ENCODE results near the gene TMEM115. TPM values are rescaled to one million over a fixed set of nuclear protein-coding genes. Genes with fewer than 3 reads are reported as not detected.
"Not testable (repeated sequence)": the region's sequence is repeated elsewhere in the genome, so short reads cannot be mapped to it uniquely, and the experiment has no call there.

Gene TMEM115
- total RNA-seq, 2 experiments from 2014 or later, result 25.2 to 26.3 TPM

- POLR2A ChIA-PET, result interaction anchor here (1.4 kb wide), 1 partner anchor 12 kb away, joined by 8 read pairs; the partner anchor contains the start of gene TUSC2
- CTCF ChIA-PET, result interaction anchor here (0.9 kb wide), 1 partner anchor 57 kb away, joined by 3 read pairs; no protein-coding TSS in a partner anchor
These were observed 42.6 kb downstream of the TMEM115 start for GRCh38 chr3:50316657-50317242.

DNA sequence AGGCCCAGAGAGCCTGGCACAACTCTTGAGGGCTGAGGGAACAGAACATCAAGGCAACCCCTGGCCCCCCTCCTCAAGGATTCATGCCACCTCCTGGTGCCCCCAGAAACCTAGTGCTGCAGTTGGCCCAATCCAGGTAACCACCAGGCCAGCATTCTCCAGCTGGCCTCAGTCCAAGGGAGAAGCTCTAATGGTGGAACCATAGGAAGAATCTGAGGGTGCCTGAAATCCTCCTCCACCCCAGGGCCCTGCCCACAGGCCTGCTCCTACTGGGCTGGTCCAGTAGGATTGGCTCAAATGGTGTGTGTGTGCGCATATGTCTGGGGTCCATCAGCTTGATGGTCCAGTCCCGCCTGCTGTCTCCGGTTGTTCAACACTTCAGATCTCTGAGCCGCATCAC, 44.5 kb downstream of the TMEM115 start:
- ChIA-PET CTCF (interaction anchor here (1.3 to 1.5 kb wide), 2 partner anchors 9 to 16 kb away, joined by 3 to 5 read pairs; partner anchors contain the start of genes HYAL3 and NAA80), POLR2A (interaction anchor here (0.9 kb wide), 1 partner anchor 9 kb away, joined by 5 read pairs; no protein-coding TSS in a partner anchor)

DNA sequence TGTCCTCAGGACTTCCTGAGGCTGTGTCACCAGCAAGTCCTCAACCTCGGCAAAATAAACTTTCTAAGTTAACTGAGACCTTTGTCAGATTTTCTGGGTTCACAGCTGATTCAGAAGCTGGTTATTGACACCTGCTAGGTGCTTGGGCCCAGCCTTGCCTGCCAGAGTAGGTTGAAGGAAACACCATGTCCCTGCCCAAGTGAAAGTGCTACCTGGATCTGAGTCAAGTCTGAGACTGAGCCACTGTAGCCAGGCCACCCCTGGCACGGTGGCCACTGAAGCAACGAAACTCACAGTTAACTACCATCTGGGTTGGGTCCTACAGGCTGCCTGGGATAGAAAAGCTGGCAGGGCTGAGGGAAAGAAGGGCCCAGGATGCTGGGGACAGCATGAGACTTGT, 45.0 kb downstream of the TMEM115 start:
- ChIA-PET CTCF (interaction anchor here (1.1 to 1.5 kb wide), 3 partner anchors 9 to 15 kb away, joined by 3 to 5 read pairs (median 4); partner anchors contain the start of genes HYAL3 and NAA80), POLR2A (no interaction called here)

DNA sequence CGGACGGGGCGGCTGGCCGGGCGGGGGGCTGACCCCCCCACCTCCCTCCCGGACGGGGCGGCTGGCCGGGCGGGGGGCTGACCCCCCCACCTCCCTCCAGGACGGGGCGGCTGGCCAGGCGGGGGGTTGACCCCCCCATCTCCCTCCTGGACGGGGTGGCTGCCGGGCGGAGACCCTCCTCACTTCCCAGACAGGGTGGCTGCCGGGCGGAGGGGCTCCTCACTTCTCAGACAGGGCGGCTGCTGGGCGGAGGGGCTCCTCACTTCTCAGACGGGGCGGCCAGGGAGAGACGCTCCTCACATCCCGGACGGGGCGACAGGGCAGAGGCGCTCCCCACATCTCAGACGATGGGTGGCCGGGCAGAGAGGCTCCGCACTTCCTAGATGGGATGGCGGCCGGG, 47.3 kb downstream of the TMEM115 start:
- CTCF ChIA-PET, POLR2A ChIA-PET: not testable (repeated sequence)

Other genes starting within 250 kb of the TMEM115 start
- gene SEMA3F, start 204.2 kb downstream of the TMEM115 start, total RNA-seq, result under 1 TPM; 0.10 to 0.36 TPM
- not detected for gene GNAT1, start 167.9 kb downstream of the TMEM115 start, total RNA-seq
- under 1 TPM in 1 of 2 experiments, not detected in 1; 0.29 TPM for gene SLC38A3, start 154.2 kb downstream of the TMEM115 start, total RNA-seq
- 100 to 1,000 TPM; 239 to 242 TPM for gene GNAI2, start 123.3 kb downstream of the TMEM115 start, total RNA-seq
- gene SEMA3B, start 90.4 kb downstream of the TMEM115 start, total RNA-seq, result under 1 TPM; 0.40 to 0.46 TPM
- gene LSMEM2, start 80.4 kb downstream of the TMEM115 start, total RNA-seq, result not detected
- 100 to 1,000 TPM; 197 to 200 TPM for gene IFRD2, start 67.1 kb downstream of the TMEM115 start, total RNA-seq
- 1 to 10 TPM; 8.5 to 9.4 TPM for gene HYAL3, start 60.1 kb downstream of the TMEM115 start, total RNA-seq
- gene NAA80, start 60.1 kb downstream of the TMEM115 start, total RNA-seq, result 10 to 100 TPM; 17.3 to 17.5 TPM
- under 1 TPM in 1 of 2 experiments, not detected in 1; 0.36 TPM for gene HYAL1, start 55.9 kb downstream of the TMEM115 start, total RNA-seq
- 10 to 100 TPM; 11.7 to 11.9 TPM for gene HYAL2, start 36.8 kb downstream of the TMEM115 start, total RNA-seq
- 10 to 100 TPM; 33.6 TPM for gene TUSC2, start 31.3 kb downstream of the TMEM115 start, total RNA-seq
- gene RASSF1, start 18.7 kb downstream of the TMEM115 start, total RNA-seq, result 10 to 100 TPM; 68.2 to 72.5 TPM
- gene ZMYND10, start 13.8 kb downstream of the TMEM115 start, total RNA-seq, result 1 to 10 TPM; 1.6 TPM
- gene NPRL2, start 8.7 kb downstream of the TMEM115 start, total RNA-seq, result 10 to 100 TPM; 39.5 to 46.6 TPM
- 10 to 100 TPM; 25.8 to 28.2 TPM for gene CYB561D2, start 8.7 kb downstream of the TMEM115 start, total RNA-seq
- under 1 TPM; 0.55 to 0.67 TPM for gene CACNA2D2, start 144.1 kb upstream of the TMEM115 start, total RNA-seq
- gene C3orf18, start 208.2 kb upstream of the TMEM115 start, total RNA-seq, result 10 to 100 TPM; 11.3 to 12.7 TPM
- 10 to 100 TPM; 58.6 to 59.7 TPM for gene HEMK1, start 210.0 kb upstream of the TMEM115 start, total RNA-seq